Stimulated activated CD4-positive, alpha-beta T cell treated with anti-CD3 and anti-CD28 coated beads, Interleukin-15, amount 100 ng/mL, for 1 hour (primary cell): Measurements from ENCODE around the gene TMEM253.

Source experiments
- DNase-seq, 2 donors: peaks; one replicate each; pipeline ENCODE4 v3.0.0-alpha.2; 2020; ENCODE audit warnings: low read depth in 1 of 2, low spot score in 1 of 2

The TMEM253 gene

GRCh38 chr14:21103710-21104447 is 3.0 kb downstream of the TMEM253 start:
- peak; percentile 85 to 86 for DNase-seq

DNA sequence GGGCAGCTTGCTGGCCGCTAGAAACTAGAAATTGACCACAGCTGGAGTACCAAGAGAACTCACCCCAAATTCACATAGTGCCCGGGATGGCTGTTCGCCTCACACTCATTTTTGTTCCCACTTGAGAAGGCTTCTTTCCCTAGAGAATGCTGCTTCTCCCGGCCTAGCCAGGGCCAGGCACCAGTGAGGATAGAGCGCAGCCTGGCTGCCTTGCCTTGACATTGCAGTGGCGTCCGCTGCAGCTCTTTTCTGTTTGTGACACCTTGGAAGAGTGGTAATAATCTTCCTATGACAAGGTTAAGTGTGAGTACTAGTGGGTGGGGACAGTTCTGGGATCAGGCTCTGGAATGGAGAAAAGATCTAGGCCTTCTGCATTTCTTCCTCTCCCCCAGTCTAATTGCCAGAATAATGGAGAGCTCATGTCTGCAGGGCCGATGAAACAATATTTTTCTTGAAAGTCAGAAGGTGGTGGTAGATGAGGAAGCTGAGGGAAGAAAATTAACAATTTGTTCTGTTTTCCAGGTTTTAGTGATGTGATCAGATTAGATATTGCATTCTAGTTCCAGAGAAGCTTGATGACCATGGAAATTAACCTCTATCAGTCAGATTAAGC is 3.7 kb downstream of the TMEM253 start:
- peak; percentile 34 to 46 for DNase-seq

- no peak for DNase-seq
Observed at GRCh38 chr14:21105095-21105494, 4.2 kb downstream of the TMEM253 start.

GRCh38 chr14:21106176-21106497 is 5.3 kb downstream of the TMEM253 start:
- no peak for DNase-seq

DNA sequence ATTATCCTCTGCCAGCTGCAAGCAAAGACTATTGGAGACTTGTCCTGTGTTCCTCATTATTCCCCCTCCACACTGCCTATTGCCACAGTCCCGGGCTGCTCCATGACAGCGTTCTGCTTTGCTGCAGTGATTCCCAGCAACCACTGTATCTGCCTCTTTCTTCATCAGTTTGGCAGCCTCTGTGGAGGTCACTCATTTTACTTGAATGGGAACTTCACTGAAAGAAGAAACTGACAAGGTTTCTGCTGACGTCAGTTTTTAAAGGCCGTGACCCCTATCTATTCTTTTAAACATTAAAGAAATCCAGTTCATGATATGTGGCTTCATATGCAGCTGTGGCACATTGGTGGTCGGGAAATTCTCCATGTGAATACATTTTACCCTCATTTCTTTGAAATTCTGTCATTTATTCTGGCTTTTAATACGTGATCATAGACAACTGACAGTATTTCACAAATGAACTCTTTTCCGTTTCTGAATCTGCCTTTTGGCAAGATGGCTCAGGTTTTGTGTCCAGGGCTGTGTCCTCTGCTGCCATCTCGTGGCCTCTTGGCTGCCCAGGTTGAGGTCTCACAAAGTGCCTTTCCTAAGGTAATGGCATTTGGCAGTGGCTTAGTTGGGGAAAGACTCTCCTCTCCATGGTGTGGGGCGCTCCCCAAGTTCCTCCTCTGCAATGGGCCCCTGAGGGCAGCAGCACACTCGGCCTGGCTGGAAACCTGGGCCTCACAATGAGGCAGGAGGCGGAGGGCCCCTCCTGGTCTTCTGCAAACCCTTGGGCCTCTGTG is 5.8 kb downstream of the TMEM253 start:
- peak; percentile 50 to 65 for DNase-seq

DNA sequence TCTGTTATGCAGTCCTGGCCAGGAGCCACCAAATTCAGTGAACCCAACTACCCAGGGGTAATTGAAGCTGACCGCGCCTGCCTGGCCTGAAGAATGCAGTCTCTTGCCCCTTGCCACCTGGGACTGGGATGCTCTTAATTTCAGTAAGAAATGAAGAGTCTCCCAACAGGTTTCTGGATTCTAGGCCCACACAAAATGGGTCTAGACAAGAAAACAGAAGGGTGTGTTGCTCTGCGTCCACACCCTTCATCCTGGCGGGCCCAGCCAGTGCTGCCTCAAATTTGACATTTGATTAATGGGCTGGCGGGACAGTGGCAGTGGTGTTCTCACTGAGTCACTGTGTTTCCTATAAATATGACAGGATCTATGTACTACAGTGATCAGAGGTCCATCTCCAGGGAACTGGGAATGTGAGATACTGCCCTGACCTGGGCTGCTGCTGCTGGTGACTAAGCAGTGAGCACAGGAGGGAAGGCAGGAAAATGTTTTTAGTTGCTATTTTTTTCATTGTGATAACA is 6.5 kb downstream of the TMEM253 start:
- DNase-seq: no peak

GRCh38 chr14:21108791-21109190 is 7.9 kb downstream of the TMEM253 start:
- DNase-seq: no peak

GRCh38 chr14:21109377-21110138 is 8.7 kb downstream of the TMEM253 start:
- DNase-seq: no peak

DNA sequence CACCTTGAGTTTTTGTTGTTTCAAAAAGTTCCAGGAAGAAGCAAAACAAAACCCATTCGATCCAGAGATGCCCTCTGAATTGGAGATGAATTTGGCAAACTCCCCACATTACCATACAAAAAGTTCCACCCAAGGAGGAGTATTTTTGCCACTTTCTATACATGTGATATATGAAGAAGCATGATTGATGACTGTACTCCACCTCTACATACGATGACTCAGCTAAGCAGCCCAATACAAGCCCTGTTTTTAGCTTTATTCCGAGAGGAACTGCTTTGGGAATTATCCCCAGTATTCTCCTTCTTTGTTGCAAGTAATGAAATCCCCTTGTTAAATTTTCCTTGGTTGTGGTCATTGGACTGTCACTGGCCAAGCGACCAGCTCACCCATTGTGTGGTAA is 11.4 kb downstream of the TMEM253 start:
- no peak for DNase-seq

- no peak for DNase-seq
Observed at GRCh38 chr14:21113369-21113768, 12.5 kb downstream of the TMEM253 start.

DNA sequence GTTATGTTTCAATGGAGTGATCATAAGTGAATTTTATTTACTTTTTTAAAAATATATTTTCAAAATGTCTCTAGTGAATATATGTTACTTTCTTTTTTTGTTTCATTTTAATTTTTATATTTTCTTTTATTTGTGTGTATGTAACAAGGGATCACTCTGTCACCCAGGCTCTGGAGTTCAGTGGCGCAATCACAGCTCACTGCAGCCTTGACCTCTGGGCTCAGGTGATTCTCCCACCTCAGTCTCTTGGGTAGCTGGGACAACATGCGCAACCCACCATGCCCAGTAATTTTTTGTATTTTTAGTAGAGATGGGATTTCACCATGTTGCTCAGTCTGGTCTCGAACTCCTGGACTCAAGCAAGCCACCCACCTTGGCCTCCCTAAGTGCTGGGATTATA is 18.1 kb downstream of the TMEM253 start:
- DNase-seq: no peak

- no peak for DNase-seq
Observed at GRCh38 chr14:21120686-21121085, 19.8 kb downstream of the TMEM253 start.

DNA sequence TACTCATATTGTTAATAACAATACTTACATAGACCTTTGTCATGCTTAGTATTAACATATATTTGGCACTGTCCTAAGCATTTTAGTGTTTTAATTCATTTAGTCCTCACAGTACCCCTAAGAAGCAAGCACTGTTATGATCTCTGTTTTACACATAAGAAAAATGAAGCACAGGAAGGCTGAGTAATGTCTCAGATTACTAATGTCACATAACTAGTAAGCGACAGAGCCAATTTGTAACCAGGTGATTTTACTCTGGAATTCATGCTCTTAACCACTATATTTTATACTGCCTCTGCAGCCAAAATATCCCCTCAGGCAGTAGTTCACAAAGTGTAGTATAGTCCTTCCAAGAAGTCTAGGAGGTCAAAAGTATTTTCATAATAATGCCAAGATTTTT is 20.3 kb downstream of the TMEM253 start:
- DNase-seq: no peak

DNA sequence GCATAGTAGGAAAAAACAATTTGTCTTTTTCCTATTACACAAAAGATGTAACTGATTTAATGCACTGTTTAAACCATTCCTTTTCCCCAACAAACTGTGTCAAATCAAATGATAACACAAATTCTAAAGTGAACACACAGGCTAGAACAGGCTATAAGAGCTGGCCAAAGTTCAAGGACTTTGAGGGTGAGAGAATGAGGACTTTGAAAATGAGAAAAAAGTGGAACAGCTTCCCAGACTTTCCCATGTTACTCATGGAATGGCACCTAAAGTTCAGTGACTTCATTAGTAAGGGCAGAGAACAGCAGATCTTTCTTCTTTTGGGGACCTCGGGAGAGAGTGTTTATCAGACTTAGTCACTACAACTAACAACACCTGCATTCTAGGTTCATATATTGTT is 22.6 kb downstream of the TMEM253 start:
- DNase-seq: no peak

DNA sequence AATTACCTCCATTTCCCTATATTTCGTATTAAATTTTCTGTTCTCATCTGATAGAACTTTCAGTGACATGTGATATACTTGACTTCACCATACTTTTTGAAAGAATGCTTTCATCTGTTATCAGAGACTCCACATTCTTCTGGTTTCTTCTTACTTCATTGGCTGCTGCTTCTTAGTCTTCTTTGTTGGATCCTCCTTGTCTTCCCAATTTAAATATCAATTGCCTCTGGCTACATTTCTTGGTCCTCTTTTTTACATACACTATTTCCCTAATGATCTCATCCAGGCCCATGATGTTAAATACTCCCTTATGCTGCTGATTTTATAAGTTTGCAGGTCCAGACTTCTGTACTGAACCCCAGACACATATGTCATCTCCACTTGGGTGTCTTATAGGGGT is 33.0 kb downstream of the TMEM253 start:
- DNase-seq: no peak

DNA sequence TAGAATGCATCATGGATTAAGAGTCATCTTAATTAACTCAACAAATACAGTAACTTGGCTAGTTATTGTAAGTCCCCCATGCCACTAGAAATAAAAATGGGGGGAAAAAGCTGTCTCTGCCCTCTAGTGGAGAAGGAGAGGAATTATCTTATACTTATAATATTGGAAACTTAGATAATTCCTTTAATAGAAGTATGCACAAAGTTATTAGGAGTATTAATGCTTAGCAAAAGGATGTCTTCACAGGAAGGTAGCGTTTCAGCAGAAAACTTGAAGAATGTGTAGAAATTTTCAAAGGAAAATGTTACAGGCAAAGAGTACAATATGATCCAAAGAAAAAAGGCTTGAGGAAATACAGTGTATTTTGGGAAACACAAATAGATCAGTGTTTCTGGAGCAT is 35.2 kb downstream of the TMEM253 start:
- no peak for DNase-seq

GRCh38 chr14:21142357-21142756 is 41.5 kb downstream of the TMEM253 start:
- DNase-seq: no peak

DNA sequence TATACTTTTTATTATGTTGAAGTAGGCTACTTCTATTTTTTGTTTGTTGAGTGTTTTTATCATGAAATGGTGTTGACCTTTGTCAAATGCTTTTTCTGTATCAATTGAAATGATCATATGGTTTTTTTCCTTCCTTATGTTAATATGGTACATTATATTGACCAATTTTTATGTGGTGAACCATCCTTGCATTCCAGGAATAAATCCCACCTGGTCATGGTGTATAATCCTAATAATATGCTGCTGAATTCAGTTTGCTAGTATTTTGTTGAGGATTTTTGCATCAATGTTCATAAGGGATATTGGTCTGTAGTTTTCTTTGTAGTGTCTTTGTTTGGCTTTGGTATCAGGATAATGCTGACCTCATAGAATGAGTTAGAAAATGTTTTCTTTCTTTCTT is 44.6 kb downstream of the TMEM253 start:
- no peak for DNase-seq

GRCh38 chr14:21149641-21150367 is 48.9 kb downstream of the TMEM253 start:
- DNase-seq: no peak
